IMR-90 (cell line): ENCODE data around the gene ZYX. TPM values are rescaled to one million over a fixed set of nuclear protein-coding genes. Genes with fewer than 3 reads are reported as not detected.

Experiments
- ATAC-seq: fragments of 200-7000 bp; cut with Tn5 transposase; 2 replicates; pipeline ENCODE4 v1.9.1; 2020; ENCODE audit warnings: low read depth, mild to moderate bottlenecking, moderate library complexity
- BruUV-seq: library from RNA; stranded (reverse); fragments of 400-500 nt; replicated peaks from 2 replicates; lab custom pipeline; 2021; lab: Mats Ljungman, UMichigan
- CTCF ChIA-PET: fragments of 300-600 bp; formaldehyde crosslinking; extraction: SDS; loops from one replicate; lab custom pipeline; 2021; ENCODE audit warnings: antibody characterized with exemption; lab: Yijun Ruan, JAX
- POLR2A ChIA-PET: fragments of 300-600 bp; sonication (Branson Sonifier 250); formaldehyde crosslinking; loops from one replicate; lab custom pipeline; 2022; ENCODE audit warnings: antibody characterized with exemption; ENCODE audit not compliant: unreplicated experiment; lab: Charles Lee
- DNase-seq: peaks from one replicate; pipeline ENCODE4 v3.0.0; 2013
- H2AFZ ChIP-seq: replicated peaks from 2 replicates; pipeline ENCODE3; 2013; ENCODE audit warnings: low read length, mild to moderate bottlenecking; ENCODE audit not compliant: poor library complexity
- H2AK5ac ChIP-seq: 2 replicates; pipeline ENCODE4 v1.6.1; 2013; ENCODE audit warnings: low read depth, low read length, inconsistent platforms
- H2AK9ac ChIP-seq: replicated peaks from 2 replicates; pipeline ENCODE3; 2013; ENCODE audit warnings: mild to moderate bottlenecking, low read depth, low read length, moderate library complexity; ENCODE audit not compliant: poor library complexity
- H2BK120ac ChIP-seq: 2 replicates; pipeline ENCODE4 v1.6.1; 2013; ENCODE audit warnings: low read depth, low read length, inconsistent platforms
- H2BK15ac ChIP-seq: 3 replicates; pipeline ENCODE4 v1.6.1; 2013; ENCODE audit warnings: low read depth, low read length, inconsistent platforms
- H2BK20ac ChIP-seq: 2 replicates; pipeline ENCODE4 v1.6.1; 2013; ENCODE audit warnings: low read depth, mild to moderate bottlenecking, inconsistent platforms, low read length, moderate library complexity
- H2BK5ac ChIP-seq: 2 replicates; pipeline ENCODE4 v1.6.1; 2013; ENCODE audit warnings: mild to moderate bottlenecking, low read depth, low read length, inconsistent platforms; ENCODE audit not compliant: poor library complexity, severe bottlenecking
- H3K14ac ChIP-seq: replicated peaks from 2 replicates; pipeline ENCODE4 v1.6.1; 2013; ENCODE audit warnings: low read depth, low read length, inconsistent platforms
- H3K18ac ChIP-seq: 2 replicates; pipeline ENCODE4 v1.6.1; 2013; ENCODE audit warnings: low read depth, low read length, control low read depth
- H3K23ac ChIP-seq: 2 replicates; pipeline ENCODE4 v1.6.1; 2013; ENCODE audit warnings: low read depth, low read length, inconsistent platforms
- H3K27ac ChIP-seq: 2 replicates; pipeline ENCODE4 v1.5.1; 2013; ENCODE audit warnings: mild to moderate bottlenecking, control low read depth, low read length; ENCODE audit not compliant: insufficient read depth
- H3K27me3 ChIP-seq: 2 replicates; pipeline ENCODE4 v1.6.1; 2013; ENCODE audit warnings: low read length; ENCODE audit not compliant: control insufficient read depth, insufficient read depth
- H3K36me3 ChIP-seq: 2 replicates; pipeline ENCODE4 v1.6.1; 2013; ENCODE audit warnings: low read length, mixed read lengths; ENCODE audit not compliant: control insufficient read depth, insufficient read depth
- H3K4ac ChIP-seq: 2 replicates; pipeline ENCODE4 v1.6.1; 2013; ENCODE audit warnings: low read depth, low read length, inconsistent platforms
- H3K4me1 ChIP-seq: 2 replicates; pipeline ENCODE4 v1.6.1; 2013; ENCODE audit warnings: low read length, mixed read lengths; ENCODE audit not compliant: control insufficient read depth, insufficient read depth
- H3K4me2 ChIP-seq: 2 replicates; pipeline ENCODE4 v1.6.1; 2013; ENCODE audit warnings: low read depth, mild to moderate bottlenecking, control low read depth, low read length, moderate library complexity
- H3K4me3 ChIP-seq: 2 replicates; pipeline ENCODE4 v1.5.1; 2013; ENCODE audit warnings: low read depth, mild to moderate bottlenecking, control low read depth, low read length, moderate library complexity; ENCODE audit not compliant: insufficient read depth
- H3K56ac ChIP-seq: 2 replicates; pipeline ENCODE4 v1.6.1; 2013; ENCODE audit warnings: low read length, inconsistent platforms; ENCODE audit not compliant: insufficient read depth; ENCODE audit errors: extremely low read depth
- H3K79me1 ChIP-seq, 2 experiments: 2 replicates each; pipeline ENCODE4 v1.6.1; 2013; ENCODE audit warnings: low read length in 2 of 2, inconsistent platforms in 1 of 2, low read depth in 1 of 2
- H3K9ac ChIP-seq: 2 replicates; pipeline ENCODE4 v1.6.1; 2013; ENCODE audit warnings: low read depth, low read length, control low read depth
- H3K9me1 ChIP-seq: 2 replicates; pipeline ENCODE4 v1.6.1; 2013; ENCODE audit warnings: low read length, inconsistent platforms; ENCODE audit not compliant: insufficient read depth
- H3K9me3 ChIP-seq: 2 replicates; pipeline ENCODE4 v1.6.1; 2013; ENCODE audit warnings: low read length; ENCODE audit not compliant: control insufficient read depth, insufficient read depth
- H4K20me1 ChIP-seq: 2 replicates; pipeline ENCODE4 v1.6.1; 2013; ENCODE audit warnings: low read length, inconsistent platforms; ENCODE audit not compliant: insufficient read depth
- H4K5ac ChIP-seq: 2 replicates; pipeline ENCODE4 v1.6.1; 2013; ENCODE audit warnings: mild to moderate bottlenecking, low read depth, low read length, control low read depth
- H4K8ac ChIP-seq, 2 experiments: 2 replicates each; pipeline ENCODE4 v1.6.1; 2013; ENCODE audit warnings: low read depth in 2 of 2, low read length in 2 of 2, control low read depth in 1 of 2, inconsistent platforms in 1 of 2
- H4K91ac ChIP-seq: 2 replicates; pipeline ENCODE4 v1.6.1; 2013; ENCODE audit warnings: low read depth, low read length, inconsistent platforms; ENCODE audit not compliant: insufficient read depth
- BHLHE40 ChIP-seq: fragments of 150-350 bp; IDR thresholded peaks from 2 replicates; pipeline ENCODE4 v1.6.1; 2016; ENCODE audit warnings: mild to moderate bottlenecking, low read depth, low read length
- CEBPB ChIP-seq: IDR thresholded peaks from 2 replicates; pipeline ENCODE4 v1.6.1; 2012; ENCODE audit warnings: low read depth, low read length, improper control_type of control experiment
- CTCF ChIP-seq: conservative IDR thresholded peaks from 2 replicates; pipeline ENCODE4 v1.5.1; 2012; ENCODE audit warnings: mild to moderate bottlenecking, low read depth, low read length, improper control_type of control experiment
- ELK1 ChIP-seq: fragments of 150-350 bp; IDR thresholded peaks from 2 replicates; pipeline ENCODE4 v1.6.1; 2016; ENCODE audit warnings: low read depth, mild to moderate bottlenecking, low read length, moderate library complexity, borderline replicate concordance
- FOS ChIP-seq: fragments of 150-350 bp; IDR thresholded peaks from 2 replicates; pipeline ENCODE4 v1.6.1; 2016; ENCODE audit warnings: low read depth, low read length
- MAFK ChIP-seq: IDR thresholded peaks from 2 replicates; pipeline ENCODE4 v1.6.1; 2012; ENCODE audit warnings: low read depth, low read length, improper control_type of control experiment
- MAZ ChIP-seq: IDR thresholded peaks from 2 replicates; pipeline ENCODE4 v1.6.1; 2012; ENCODE audit warnings: low read depth, mild to moderate bottlenecking, low read length, improper control_type of control experiment, moderate library complexity, borderline replicate concordance
- NFE2L2 ChIP-seq: fragments of 150-350 bp; IDR thresholded peaks from 2 replicates; pipeline ENCODE4 v1.6.1; 2016; ENCODE audit warnings: low read depth, mild to moderate bottlenecking, low read length
- RCOR1 ChIP-seq: IDR thresholded peaks from 2 replicates; pipeline ENCODE4 v1.6.1; 2012; ENCODE audit warnings: mild to moderate bottlenecking, low read length, improper control_type of control experiment; ENCODE audit not compliant: insufficient replicate concordance
- USF2 ChIP-seq: fragments of 150-350 bp; IDR thresholded peaks from 2 replicates; pipeline ENCODE4 v1.6.1; 2017; ENCODE audit warnings: mild to moderate bottlenecking, antibody characterized with exemption, low read length, low read depth
- WGBS, 2 experiments: methylation state at CpG; one replicate each; pipeline versions ENCODE4 v1.1.5 to v1.1.7; 2013; ENCODE audit warnings: missing lambda C conversion rate in 2 of 2; ENCODE audit not compliant: insufficient read length in 1 of 2; ENCODE audit errors: extremely low coverage in 2 of 2; 5-methylcytosine and 5-hydroxymethylcytosine counted together
- dilution Hi-C: fragments of 300-500 bp; cut with HindIII; formaldehyde crosslinking; loops from one replicate; pipeline ENCODE4 v1.14.3; 2018; ENCODE audit warnings: low sequenced_read_pairs; ENCODE audit not compliant: unreplicated experiment
- in situ Hi-C: fragments of 300-500 bp; cut with MboI; formaldehyde crosslinking; loops from 3 replicates; pipeline ENCODE4 v1.14.3; 2019; ENCODE audit warnings: low sequenced_read_pairs, inconsistent platforms, mixed read lengths
- intact Hi-C: fragments of 100-400 bp; cut with micrococcal nuclease; formaldehyde crosslinking; loops from 2 replicates; pipeline ENCODE4 v1.10.0; 2022
- polyA plus RNA-seq, 3 experiments: library from polyadenylated mRNA; depleted of rRNA; stranded (reverse); fragments of >200 nt; gene quantifications; 2 replicates each; pipeline ENCODE4 v1.2.3, GENCODE V29; 2012; ENCODE audit warnings: low replicate concordance in 1 of 3
- total RNA-seq: library from RNA; depleted of rRNA; stranded (reverse); fragments of >200 nt; gene quantifications from 2 replicates; pipeline ENCODE4 v1.2.3, GENCODE V29; 2012

The ZYX gene
- total and polyA plus RNA-seq, 2 of the 4 experiments (the other 2 are of a cell fraction), result 22.6 to 334 TPM

GRCh38 chr7:143435266-143435665 lies 54.1 kb downstream of the ZYX start:
- Histone ChIP-seq H3K4me1 (0 out of 2 replicates have a peak, but pooled peaks cover 1% of the 10 kb centered on the region), H2AK9ac (no peak overlapping the region), H3K9me1 (no peaks in the 10 kb centered on the region), H3K9me3 (no peaks in the 10 kb centered on the region), H2BK20ac (no peak overlapping the region), H3K23ac (no peak overlapping the region), H2BK5ac (no peak overlapping the region), H3K27ac (no peak overlapping the region), H3K18ac (no peak overlapping the region), H4K8ac (no peak overlapping the region), H2BK15ac (no peak overlapping the region), H2AK5ac (no peak overlapping the region), H4K5ac (no peak overlapping the region), H3K4me2 (no peak overlapping the region), H3K79me1 (no peaks in the 10 kb centered on the region), H3K27me3 (no peaks in the 10 kb centered on the region), H4K20me1 (no peaks in the 10 kb centered on the region), H4K91ac (no peak overlapping the region), H2BK120ac (no peak overlapping the region), H3K56ac (no peak overlapping the region), H3K4me3 (no peak overlapping the region), H3K9ac (no peak overlapping the region), H2AFZ (no peak overlapping the region), H3K36me3 (no peaks in the 10 kb centered on the region), H3K14ac (no peak overlapping the region), H3K4ac (no peak overlapping the region)
- TF ChIP-seq MAFK, result no peak
- no peak for TF ChIP-seq FOS
- TF ChIP-seq CTCF, result no peak
- no peak for TF ChIP-seq RCOR1
- TF ChIP-seq ELK1, result no peak
- TF ChIP-seq BHLHE40, result no peak
- no peak for TF ChIP-seq CEBPB
- TF ChIP-seq MAZ, result no peak
- TF ChIP-seq USF2, result no peak
- TF ChIP-seq NFE2L2, result no peak
- WGBS, 2 experiments, result no CpG with 5 or more reads among the region's 2 CpGs
- DNase-seq, result no peak
- ChIA-PET CTCF (no interaction called here), POLR2A (no interaction called here)
- dilution Hi-C loops (no loop called here), in situ Hi-C loops (loop anchor here (25.0 kb wide), 1 partner anchor 423 kb away; no protein-coding TSS in a partner anchor), intact Hi-C loops (no loop called here)
- ATAC-seq, result no peak
- no TSS peak for BruUV-seq
